IMR-90 (cell line): ENCODE results near the gene ATP6V0A4. TPM values are rescaled to one million over a fixed set of nuclear protein-coding genes. Genes with fewer than 3 reads are reported as not detected.

Experiments
- ATAC-seq: fragments of 200-7000 bp; cut with Tn5 transposase; 2 replicates; pipeline ENCODE4 v1.9.1; 2020; ENCODE audit warnings: low read depth, mild to moderate bottlenecking, moderate library complexity
- BruUV-seq: library from RNA; stranded (reverse); fragments of 400-500 nt; replicated peaks from 2 replicates; lab custom pipeline; 2021; lab: Mats Ljungman, UMichigan
- CTCF ChIA-PET: fragments of 300-600 bp; formaldehyde crosslinking; extraction: SDS; loops from one replicate; lab custom pipeline; 2021; ENCODE audit warnings: antibody characterized with exemption; lab: Yijun Ruan, JAX
- POLR2A ChIA-PET: fragments of 300-600 bp; sonication (Branson Sonifier 250); formaldehyde crosslinking; loops from one replicate; lab custom pipeline; 2022; ENCODE audit warnings: antibody characterized with exemption; ENCODE audit not compliant: unreplicated experiment; lab: Charles Lee
- DNase-seq: peaks from one replicate; pipeline ENCODE4 v3.0.0; 2013
- H2AFZ ChIP-seq: replicated peaks from 2 replicates; pipeline ENCODE3; 2013; ENCODE audit warnings: low read length, mild to moderate bottlenecking; ENCODE audit not compliant: poor library complexity
- H2AK5ac ChIP-seq: 2 replicates; pipeline ENCODE4 v1.6.1; 2013; ENCODE audit warnings: low read depth, low read length, inconsistent platforms
- H2AK9ac ChIP-seq: replicated peaks from 2 replicates; pipeline ENCODE3; 2013; ENCODE audit warnings: mild to moderate bottlenecking, low read depth, low read length, moderate library complexity; ENCODE audit not compliant: poor library complexity
- H2BK120ac ChIP-seq: 2 replicates; pipeline ENCODE4 v1.6.1; 2013; ENCODE audit warnings: low read depth, low read length, inconsistent platforms
- H2BK15ac ChIP-seq: 3 replicates; pipeline ENCODE4 v1.6.1; 2013; ENCODE audit warnings: low read depth, low read length, inconsistent platforms
- H2BK20ac ChIP-seq: 2 replicates; pipeline ENCODE4 v1.6.1; 2013; ENCODE audit warnings: low read depth, mild to moderate bottlenecking, inconsistent platforms, low read length, moderate library complexity
- H2BK5ac ChIP-seq: 2 replicates; pipeline ENCODE4 v1.6.1; 2013; ENCODE audit warnings: mild to moderate bottlenecking, low read depth, low read length, inconsistent platforms; ENCODE audit not compliant: poor library complexity, severe bottlenecking
- H3K14ac ChIP-seq: replicated peaks from 2 replicates; pipeline ENCODE4 v1.6.1; 2013; ENCODE audit warnings: low read depth, low read length, inconsistent platforms
- H3K18ac ChIP-seq: 2 replicates; pipeline ENCODE4 v1.6.1; 2013; ENCODE audit warnings: low read depth, low read length, control low read depth
- H3K23ac ChIP-seq: 2 replicates; pipeline ENCODE4 v1.6.1; 2013; ENCODE audit warnings: low read depth, low read length, inconsistent platforms
- H3K27ac ChIP-seq: 2 replicates; pipeline ENCODE4 v1.5.1; 2013; ENCODE audit warnings: mild to moderate bottlenecking, control low read depth, low read length; ENCODE audit not compliant: insufficient read depth
- H3K27me3 ChIP-seq: 2 replicates; pipeline ENCODE4 v1.6.1; 2013; ENCODE audit warnings: low read length; ENCODE audit not compliant: control insufficient read depth, insufficient read depth
- H3K36me3 ChIP-seq: 2 replicates; pipeline ENCODE4 v1.6.1; 2013; ENCODE audit warnings: low read length, mixed read lengths; ENCODE audit not compliant: control insufficient read depth, insufficient read depth
- H3K4ac ChIP-seq: 2 replicates; pipeline ENCODE4 v1.6.1; 2013; ENCODE audit warnings: low read depth, low read length, inconsistent platforms
- H3K4me1 ChIP-seq: 2 replicates; pipeline ENCODE4 v1.6.1; 2013; ENCODE audit warnings: low read length, mixed read lengths; ENCODE audit not compliant: control insufficient read depth, insufficient read depth
- H3K4me2 ChIP-seq: 2 replicates; pipeline ENCODE4 v1.6.1; 2013; ENCODE audit warnings: low read depth, mild to moderate bottlenecking, control low read depth, low read length, moderate library complexity
- H3K4me3 ChIP-seq: 2 replicates; pipeline ENCODE4 v1.5.1; 2013; ENCODE audit warnings: low read depth, mild to moderate bottlenecking, control low read depth, low read length, moderate library complexity; ENCODE audit not compliant: insufficient read depth
- H3K56ac ChIP-seq: 2 replicates; pipeline ENCODE4 v1.6.1; 2013; ENCODE audit warnings: low read length, inconsistent platforms; ENCODE audit not compliant: insufficient read depth; ENCODE audit errors: extremely low read depth
- H3K79me1 ChIP-seq, 2 experiments: 2 replicates each; pipeline ENCODE4 v1.6.1; 2013; ENCODE audit warnings: low read length in 2 of 2, inconsistent platforms in 1 of 2, low read depth in 1 of 2
- H3K9ac ChIP-seq: 2 replicates; pipeline ENCODE4 v1.6.1; 2013; ENCODE audit warnings: low read depth, low read length, control low read depth
- H3K9me1 ChIP-seq: 2 replicates; pipeline ENCODE4 v1.6.1; 2013; ENCODE audit warnings: low read length, inconsistent platforms; ENCODE audit not compliant: insufficient read depth
- H3K9me3 ChIP-seq: 2 replicates; pipeline ENCODE4 v1.6.1; 2013; ENCODE audit warnings: low read length; ENCODE audit not compliant: control insufficient read depth, insufficient read depth
- H4K20me1 ChIP-seq: 2 replicates; pipeline ENCODE4 v1.6.1; 2013; ENCODE audit warnings: low read length, inconsistent platforms; ENCODE audit not compliant: insufficient read depth
- H4K5ac ChIP-seq: 2 replicates; pipeline ENCODE4 v1.6.1; 2013; ENCODE audit warnings: mild to moderate bottlenecking, low read depth, low read length, control low read depth
- H4K8ac ChIP-seq, 2 experiments: 2 replicates each; pipeline ENCODE4 v1.6.1; 2013; ENCODE audit warnings: low read depth in 2 of 2, low read length in 2 of 2, control low read depth in 1 of 2, inconsistent platforms in 1 of 2
- H4K91ac ChIP-seq: 2 replicates; pipeline ENCODE4 v1.6.1; 2013; ENCODE audit warnings: low read depth, low read length, inconsistent platforms; ENCODE audit not compliant: insufficient read depth
- BHLHE40 ChIP-seq: fragments of 150-350 bp; IDR thresholded peaks from 2 replicates; pipeline ENCODE4 v1.6.1; 2016; ENCODE audit warnings: mild to moderate bottlenecking, low read depth, low read length
- CHD1 ChIP-seq: IDR thresholded peaks from 2 replicates; pipeline ENCODE4 v1.6.1; 2012; ENCODE audit warnings: low read depth, low read length, improper control_type of control experiment
- CTCF ChIP-seq: conservative IDR thresholded peaks from 2 replicates; pipeline ENCODE4 v1.5.1; 2012; ENCODE audit warnings: mild to moderate bottlenecking, low read depth, low read length, improper control_type of control experiment
- ELK1 ChIP-seq: fragments of 150-350 bp; IDR thresholded peaks from 2 replicates; pipeline ENCODE4 v1.6.1; 2016; ENCODE audit warnings: low read depth, mild to moderate bottlenecking, low read length, moderate library complexity, borderline replicate concordance
- FOS ChIP-seq: fragments of 150-350 bp; IDR thresholded peaks from 2 replicates; pipeline ENCODE4 v1.6.1; 2016; ENCODE audit warnings: low read depth, low read length
- MAFK ChIP-seq: IDR thresholded peaks from 2 replicates; pipeline ENCODE4 v1.6.1; 2012; ENCODE audit warnings: low read depth, low read length, improper control_type of control experiment
- MAZ ChIP-seq: IDR thresholded peaks from 2 replicates; pipeline ENCODE4 v1.6.1; 2012; ENCODE audit warnings: low read depth, mild to moderate bottlenecking, low read length, improper control_type of control experiment, moderate library complexity, borderline replicate concordance
- MXI1 ChIP-seq: IDR thresholded peaks from 2 replicates; pipeline ENCODE4 v1.6.1; 2012; ENCODE audit warnings: low read depth, mild to moderate bottlenecking, low read length, moderate library complexity, borderline replicate concordance
- NFE2L2 ChIP-seq: fragments of 150-350 bp; IDR thresholded peaks from 2 replicates; pipeline ENCODE4 v1.6.1; 2016; ENCODE audit warnings: low read depth, mild to moderate bottlenecking, low read length
- RCOR1 ChIP-seq: IDR thresholded peaks from 2 replicates; pipeline ENCODE4 v1.6.1; 2012; ENCODE audit warnings: mild to moderate bottlenecking, low read length, improper control_type of control experiment; ENCODE audit not compliant: insufficient replicate concordance
- RFX5 ChIP-seq: IDR thresholded peaks from 2 replicates; pipeline ENCODE4 v1.8.0; 2012; ENCODE audit warnings: low read depth, mild to moderate bottlenecking, low read length, moderate library complexity
- USF2 ChIP-seq: fragments of 150-350 bp; IDR thresholded peaks from 2 replicates; pipeline ENCODE4 v1.6.1; 2017; ENCODE audit warnings: mild to moderate bottlenecking, antibody characterized with exemption, low read length, low read depth
- WGBS, 2 experiments: methylation state at CpG; one replicate each; pipeline versions ENCODE4 v1.1.5 to v1.1.7; 2013; ENCODE audit warnings: missing lambda C conversion rate in 2 of 2; ENCODE audit not compliant: insufficient read length in 1 of 2; ENCODE audit errors: extremely low coverage in 2 of 2; 5-methylcytosine and 5-hydroxymethylcytosine counted together
- dilution Hi-C: fragments of 300-500 bp; cut with HindIII; formaldehyde crosslinking; loops from one replicate; pipeline ENCODE4 v1.14.3; 2018; ENCODE audit warnings: low sequenced_read_pairs; ENCODE audit not compliant: unreplicated experiment
- in situ Hi-C: fragments of 300-500 bp; cut with MboI; formaldehyde crosslinking; loops from 3 replicates; pipeline ENCODE4 v1.14.3; 2019; ENCODE audit warnings: low sequenced_read_pairs, inconsistent platforms, mixed read lengths
- intact Hi-C: fragments of 100-400 bp; cut with micrococcal nuclease; formaldehyde crosslinking; loops from 2 replicates; pipeline ENCODE4 v1.10.0; 2022
- polyA plus RNA-seq, 3 experiments: library from polyadenylated mRNA; depleted of rRNA; stranded (reverse); fragments of >200 nt; gene quantifications; 2 replicates each; pipeline ENCODE4 v1.2.3, GENCODE V29; 2012; ENCODE audit warnings: low replicate concordance in 1 of 3
- total RNA-seq: library from RNA; depleted of rRNA; stranded (reverse); fragments of >200 nt; gene quantifications from 2 replicates; pipeline ENCODE4 v1.2.3, GENCODE V29; 2012

ATP6V0A4 gene
- total and polyA plus RNA-seq, 2 of the 4 experiments (the other 2 are of a cell fraction): 0.05 to 0.18 TPM

GRCh38 chr7:138796038-138796615 lies 1.9 kb downstream of the ATP6V0A4 start:
- Histone ChIP-seq H4K5ac (no peak overlapping the region), H3K27ac (no peak overlapping the region), H4K8ac (no peak overlapping the region), H3K14ac (no peak overlapping the region), H2AFZ (no peak overlapping the region), H3K36me3 (no peaks in the 10 kb centered on the region), H3K18ac (no peak overlapping the region), H4K20me1 (no peaks in the 10 kb centered on the region), H2AK9ac (no peak overlapping the region), H2BK15ac (no peak overlapping the region), H3K23ac (no peak overlapping the region), H3K4me2 (no peak overlapping the region), H2BK5ac (no peak overlapping the region), H2AK5ac (no peak overlapping the region), H3K4me1 (no peaks in the 10 kb centered on the region), H3K4ac (no peak overlapping the region), H3K79me1 (no peaks in the 10 kb centered on the region), H2BK120ac (no peak overlapping the region), H3K9me3 (no peaks in the 10 kb centered on the region), H3K9me1 (no peaks in the 10 kb centered on the region; the same call in 1 of the 2 replicates), H3K4me3 (no peak overlapping the region), H3K9ac (no peak overlapping the region), H3K27me3 (no peaks in the 10 kb centered on the region), H2BK20ac (no peak overlapping the region), H4K91ac (no peak overlapping the region), H3K56ac (no peak overlapping the region)
- ChIA-PET POLR2A (no interaction called here), CTCF (no interaction called here)
- BruUV-seq: no TSS peak
- intact Hi-C loops: no loop called here
- ATAC-seq: no peak
- dilution Hi-C loops: no loop called here
- TF ChIP-seq MXI1: no peak
- no peak for TF ChIP-seq FOS
- no peak for TF ChIP-seq CTCF
- TF ChIP-seq ELK1: no peak
- TF ChIP-seq MAZ: no peak
- no peak for TF ChIP-seq BHLHE40
- no peak for TF ChIP-seq MAFK
- TF ChIP-seq CHD1: no peak
- no peak for TF ChIP-seq RCOR1
- no peak for TF ChIP-seq USF2
- TF ChIP-seq RFX5: no peak
- no peak for TF ChIP-seq NFE2L2
- 52% methylated on average over 6 of the region's 9 CpGs; no CpG with 5 or more reads in 1 of the 2 experiments for WGBS, 2 experiments
- no peak for DNase-seq
- in situ Hi-C loops: no loop called here
